SU-DHL-6 (cell line): ENCODE results near the gene TDRD9.

Experiments used
- H2AFZ ChIP-seq: fragments of 200-600 bp; sonication (generic); 2 replicates; pipeline ENCODE4 v1.6.1; 2014; ENCODE audit warnings: low read depth, mild to moderate bottlenecking, moderate library complexity, mixed read lengths, antibody characterized with exemption, low read length; ENCODE audit not compliant: severe bottlenecking
- H3F3A ChIP-seq: fragments of 200-600 bp; shearing (Covaris generic); 2 replicates; pipeline ENCODE4 v1.6.0; 2016; ENCODE audit warnings: antibody characterized with exemption, mild to moderate bottlenecking; ENCODE audit not compliant: insufficient read depth
- H3K27ac ChIP-seq: fragments of 200-600 bp; sonication (generic); 2 replicates; pipeline ENCODE4 v1.5.1; 2016; ENCODE audit warnings: low read depth, mild to moderate bottlenecking, low read length, moderate library complexity, mixed read lengths
- H3K27me3 ChIP-seq: fragments of 200-600 bp; sonication (generic), shearing (Covaris generic); 2 replicates; pipeline ENCODE4 v1.6.0; 2014; ENCODE audit warnings: mild to moderate bottlenecking, low read length
- H3K36me3 ChIP-seq: fragments of 200-600 bp; sonication (generic); 2 replicates; pipeline ENCODE4 v1.6.1; 2014; ENCODE audit warnings: mild to moderate bottlenecking, low read length, mixed read lengths
- H3K4me2 ChIP-seq: fragments of 300-600, 200-600 bp; shearing (Covaris generic), sonication (generic); 2 replicates; pipeline ENCODE4 v1.6.0; 2014; ENCODE audit warnings: low read length, low read depth, mild to moderate bottlenecking; ENCODE audit not compliant: poor library complexity, severe bottlenecking
- H3K4me3 ChIP-seq: fragments of 200-600 bp; sonication (generic); 2 replicates; pipeline ENCODE4 v1.5.1; 2014; ENCODE audit warnings: antibody characterized with exemption, low read length, mild to moderate bottlenecking, mixed read lengths; ENCODE audit not compliant: insufficient read depth, poor library complexity, severe bottlenecking
- H3K79me2 ChIP-seq: fragments of 200-600 bp; sonication (generic); 2 replicates; pipeline ENCODE4 v1.6.1; 2014; ENCODE audit warnings: mild to moderate bottlenecking, low read length, moderate library complexity; ENCODE audit not compliant: insufficient read depth
- H3K9ac ChIP-seq: fragments of 200-600 bp; sonication (generic); 2 replicates; pipeline ENCODE4 v1.7.0; 2014; ENCODE audit warnings: mild to moderate bottlenecking, low read length
- H3K9me2 ChIP-seq: fragments of 200-600 bp; sonication (generic); replicated peaks from 2 replicates; pipeline ENCODE4 v1.6.1; 2014; ENCODE audit warnings: low read length; ENCODE audit not compliant: insufficient read depth
- H3K9me3 ChIP-seq: fragments of 200-600 bp; sonication (generic); 2 replicates; pipeline ENCODE4 v1.6.1; 2014; ENCODE audit warnings: low read length, mixed read lengths; ENCODE audit not compliant: insufficient read depth
- H4K20me1 ChIP-seq: fragments of 200-600 bp; sonication (generic); 2 replicates; pipeline ENCODE4 v1.6.1; 2014; ENCODE audit warnings: low read depth, mild to moderate bottlenecking, antibody characterized with exemption, low read length, moderate library complexity, mixed read lengths
- CTCF ChIP-seq: fragments of 200-600 bp; sonication (generic); IDR thresholded peaks from one replicate; pipeline ENCODE4 v1.5.1; 2017; ENCODE audit warnings: antibody characterized with exemption, mild to moderate bottlenecking, low read length, moderate library complexity; ENCODE audit not compliant: insufficient read depth, poor library complexity, severe bottlenecking
- EZH2phosphoT487 ChIP-seq: fragments of 200-600 bp; sonication (generic), shearing (Covaris generic); conservative IDR thresholded peaks from 2 replicates; pipeline ENCODE4 v1.6.1; 2018; ENCODE audit warnings: mild to moderate bottlenecking, antibody characterized with exemption, low read length, moderate library complexity, mixed read lengths

TDRD9 gene

DNA sequence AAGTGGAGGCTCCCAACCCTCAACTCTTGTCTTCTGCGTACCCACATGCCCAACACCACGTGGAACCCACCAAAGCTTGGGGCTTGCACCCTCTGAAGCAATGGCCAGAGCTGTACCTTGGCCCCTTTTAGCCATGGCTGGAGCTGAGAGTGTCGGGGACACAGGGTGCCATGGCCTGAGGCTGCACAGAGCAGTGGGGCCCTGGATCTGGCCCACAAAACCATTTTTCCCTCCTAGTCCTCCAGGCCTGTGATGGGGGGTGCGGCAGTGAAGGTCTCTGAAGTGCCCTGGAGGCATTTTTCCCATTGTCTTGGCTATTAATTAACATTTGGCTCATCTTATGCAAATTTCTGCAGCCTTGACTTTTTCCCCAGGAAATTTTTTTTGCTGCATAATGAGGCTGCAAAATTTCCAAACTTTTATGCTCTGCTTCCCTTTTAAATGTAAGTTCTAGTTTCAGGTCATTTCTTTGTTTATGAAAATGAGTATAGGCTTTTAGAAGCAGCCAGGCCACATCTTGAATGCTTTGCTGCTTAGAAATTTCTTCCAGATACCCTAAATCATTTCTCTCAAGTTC, 138.6 kb downstream of the TDRD9 start:
- Histone ChIP-seq H3K27ac (no peak overlapping the region), H3K79me2 (no peaks in the 10 kb centered on the region), H2AFZ (no peak overlapping the region), H4K20me1 (no peaks in the 10 kb centered on the region), H3K9ac (no peak overlapping the region), H3F3A (no peaks in the 10 kb centered on the region), H3K4me2 (no peak overlapping the region), H3K4me3 (no peak overlapping the region), H3K36me3 (no peaks in the 10 kb centered on the region), H3K9me2 (no peaks in the 10 kb centered on the region), H3K9me3 (peaks cover 10% of the 10 kb centered on the region; the same call in 1 of the 2 replicates), H3K27me3 (no peaks in the 10 kb centered on the region)
- TF ChIP-seq CTCF = no peak
- no peak for TF ChIP-seq EZH2phosphoT487

- H3K4me2 ChIP-seq = no peak overlapping the region
- no peak overlapping the region for H3K27ac ChIP-seq
- H3F3A ChIP-seq = no peaks in the 10 kb centered on the region
- TF ChIP-seq CTCF = no peak
- no peak for TF ChIP-seq EZH2phosphoT487
- H3K9ac ChIP-seq = no peak overlapping the region
- no peaks in the 10 kb centered on the region for H3K79me2 ChIP-seq
- H2AFZ ChIP-seq = no peak overlapping the region
- H3K9me2 ChIP-seq = no peaks in the 10 kb centered on the region
- no peaks in the 10 kb centered on the region for H4K20me1 ChIP-seq
- no peak overlapping the region for H3K4me3 ChIP-seq
- no peaks in the 10 kb centered on the region for H3K36me3 ChIP-seq
- peaks cover 23% of the 10 kb centered on the region; the same call in 1 of the 2 replicates for H3K9me3 ChIP-seq
- H3K27me3 ChIP-seq = no peaks in the 10 kb centered on the region
Observed at GRCh38 chr14:104069541-104069940, 141.3 kb downstream of the TDRD9 start.

- TF ChIP-seq EZH2phosphoT487 (no peak), CTCF (no peak)
- no peak overlapping the region for H3K4me2 ChIP-seq
- no peaks in the 10 kb centered on the region for H3K27me3 ChIP-seq
- H3K27ac ChIP-seq = no peak overlapping the region
- no peak overlapping the region for H3K4me3 ChIP-seq
- no peaks in the 10 kb centered on the region for H4K20me1 ChIP-seq
- peaks cover 14% of the 10 kb centered on the region; the same call in 1 of the 2 replicates for H3K9me3 ChIP-seq
- no peaks in the 10 kb centered on the region for H3K79me2 ChIP-seq
- no peak overlapping the region for H3K9ac ChIP-seq
- no peaks in the 10 kb centered on the region for H3K36me3 ChIP-seq
- no peak overlapping the region for H2AFZ ChIP-seq
- H3K9me2 ChIP-seq = no peaks in the 10 kb centered on the region
- H3F3A ChIP-seq = no peaks in the 10 kb centered on the region
Observed at GRCh38 chr14:104072586-104072985, 144.3 kb downstream of the TDRD9 start.
